K562 (cell line): ENCODE data around the gene SHC1. TPM values are rescaled to one million over a fixed set of nuclear protein-coding genes. Genes with fewer than 3 reads are reported as not detected.
A peak's percentile ranks its signal among the peaks of the same experiment; 100 is the strongest.

Source experiments
- ATAC-seq: fragments of 200-7000 bp; cut with Tn5 transposase; 3 replicates; pipeline ENCODE4 v1.9.1; 2020; ENCODE audit warnings: moderate library complexity
- BruUV-seq: library from RNA; stranded (reverse); fragments of 400-500 nt; replicated peaks from 2 replicates; lab custom pipeline; 2021; lab: Mats Ljungman, UMichigan
- CTCF ChIA-PET: fragments of 300-600 bp; formaldehyde crosslinking; extraction: SDS; loops from one replicate; lab custom pipeline; 2021; ENCODE audit warnings: low intra/inter-chr PET ratio; lab: Yijun Ruan, JAX
- POLR2A ChIA-PET: fragments of 300-600, 350-650 bp; sonication (Branson Sonifier 250); formaldehyde crosslinking; extraction: SDS; loops from one replicate; lab custom pipeline; 2021; ENCODE audit warnings: antibody characterized with exemption, inconsistent platforms; lab: Yijun Ruan, JAX
- DNase-seq, 4 experiments: peaks; one replicate each; pipeline versions ENCODE4 v3.0.0 to v3.0.0-alpha.2; 2011 to 2018; ENCODE audit warnings: low spot score in 3 of 4, mixed read lengths in 3 of 4; ENCODE audit errors: extremely low read depth in 1 of 4
- FAIRE-seq: peaks from 2 replicates; lab custom pipeline; 2011; peaks lifted over from hg19 to GRCh38; lab: Jason Lieb, UNC
- H2AFZ ChIP-seq: 2 replicates; pipeline ENCODE4 v1.6.0; 2011; ENCODE audit warnings: low read depth, low read length, control low read depth, inconsistent platforms
- H3K27ac ChIP-seq: fragments of 200-600 bp; 3 replicates; pipeline ENCODE4 v1.8.0; 2011; ENCODE audit warnings: low read depth, mild to moderate bottlenecking, control low read depth, inconsistent platforms, low read length, moderate library complexity, mixed read lengths; ENCODE audit errors: extremely low read depth
- H3K27me3 ChIP-seq, 2 experiments: fragments of 300-600 bp in 1 of 2; 2 replicates in 1 of 2; 3 replicates in 1 of 2; pipeline versions ENCODE4 v1.6.0 to v1.8.0; 2011; ENCODE audit warnings: inconsistent platforms in 2 of 2, low read length in 2 of 2, mild to moderate bottlenecking in 1 of 2, mixed read lengths in 1 of 2, moderate library complexity in 1 of 2; ENCODE audit not compliant: control insufficient read depth in 2 of 2, insufficient read depth in 2 of 2
- H3K36me3 ChIP-seq: fragments of 300-600 bp; 3 replicates; pipeline ENCODE4 v1.8.0; 2011; ENCODE audit warnings: mild to moderate bottlenecking, low read length, inconsistent platforms; ENCODE audit not compliant: control insufficient read depth, insufficient read depth
- H3K4me1 ChIP-seq, 2 experiments: fragments of 200-600 bp in 1 of 2; replicated peaks in 1 of 2; 2 replicates in 1 of 2; 3 replicates in 1 of 2; pipeline versions ENCODE4 v1.5.1 to v1.8.0; 2011; ENCODE audit warnings: inconsistent platforms in 2 of 2, low read length in 2 of 2, mild to moderate bottlenecking in 1 of 2, mixed read lengths in 1 of 2, moderate library complexity in 1 of 2; ENCODE audit not compliant: control insufficient read depth in 2 of 2, insufficient read depth in 2 of 2
- H3K4me2 ChIP-seq: 2 replicates; pipeline ENCODE4 v1.6.1; 2011; ENCODE audit warnings: low read length, control low read depth, inconsistent platforms, mixed read lengths; ENCODE audit not compliant: insufficient read depth
- H3K4me3 ChIP-seq: fragments of 200-600 bp; sonication (generic), shearing (Covaris generic); 2 replicates; pipeline ENCODE4 v1.5.1; 2016; ENCODE audit warnings: control low read depth, inconsistent platforms
- H3K79me2 ChIP-seq: fragments of 200-600 bp; 3 replicates; pipeline ENCODE4 v1.8.0; 2011; ENCODE audit warnings: low read length, inconsistent platforms; ENCODE audit not compliant: control insufficient read depth, insufficient read depth
- H3K9ac ChIP-seq, 2 experiments: 2 replicates each; pipeline versions ENCODE4 v1.6.0 to v1.6.1; 2011; ENCODE audit warnings: low read depth in 2 of 2, low read length in 2 of 2, control low read depth in 1 of 2, inconsistent platforms in 1 of 2, mild to moderate bottlenecking in 1 of 2, mixed read lengths in 1 of 2; ENCODE audit not compliant: insufficient read depth in 1 of 2
- H3K9me1 ChIP-seq: one replicate; pipeline ENCODE4 v1.6.0; 2011; ENCODE audit warnings: inconsistent platforms, mild to moderate bottlenecking, low read length, moderate library complexity; ENCODE audit not compliant: control insufficient read depth, insufficient read depth
- H3K9me3 ChIP-seq: replicated peaks from 2 replicates; pipeline ENCODE4 v1.5.1; 2011; ENCODE audit warnings: low read depth, low read length, inconsistent platforms; ENCODE audit not compliant: control insufficient read depth, insufficient read depth
- H4K20me1 ChIP-seq: replicated peaks from 2 replicates; pipeline ENCODE4 v1.6.1; 2011; ENCODE audit warnings: low read length, inconsistent platforms, mixed read lengths; ENCODE audit not compliant: control insufficient read depth, insufficient read depth
- ARNT ChIP-seq, 2 experiments: fragments of 450-650 bp; IDR thresholded peaks; 2 replicates each; pipeline ENCODE4 v1.6.1; 2016; ENCODE audit warnings: mild to moderate bottlenecking in 1 of 2
- CC2D1A ChIP-seq: fragments of 450-650 bp; IDR thresholded peaks from 2 replicates; pipeline ENCODE4 v1.6.1; 2017; ENCODE audit warnings: mild to moderate bottlenecking
- DMBX1 ChIP-seq: fragments of 250-450 bp; sonication (Bioruptor Pico); IDR thresholded peaks from 2 replicates; pipeline ENCODE4 v1.8.0; 2022; ENCODE audit warnings: inconsistent platforms, mild to moderate bottlenecking, moderate library complexity, borderline replicate concordance
- ETS2 ChIP-seq: IDR thresholded peaks from 2 replicates; pipeline ENCODE4 v1.6.1; 2016; ENCODE audit warnings: borderline replicate concordance, missing genetic modification characterization, mild to moderate bottlenecking, moderate library complexity, missing compliant biosample characterization; ENCODE audit not compliant: poor library complexity, severe bottlenecking
- FOXK1 ChIP-seq: sonication (generic); formaldehyde crosslinking; IDR thresholded peaks from 2 replicates; pipeline ENCODE4 v1.8.0; 2022; ENCODE audit warnings: missing genetic modification reagents, mild to moderate bottlenecking, borderline replicate concordance
- GABPB1 ChIP-seq: sonication (generic); formaldehyde crosslinking; IDR thresholded peaks from 2 replicates; pipeline ENCODE4 v1.8.0; 2022; ENCODE audit warnings: mild to moderate bottlenecking, missing genetic modification reagents
- GATA2 ChIP-seq: sonication (generic); formaldehyde crosslinking; IDR thresholded peaks from 2 replicates; pipeline ENCODE4 v1.4.0; 2020; ENCODE audit warnings: mild to moderate bottlenecking, missing genetic modification reagents
- KLF6 ChIP-seq: fragments of 250-450 bp; sonication (Bioruptor Pico); IDR thresholded peaks from 2 replicates; pipeline ENCODE4 v1.4.0; 2020; ENCODE audit warnings: mild to moderate bottlenecking, moderate library complexity, borderline replicate concordance
- MAZ ChIP-seq, 2 experiments: fragments of 450-650 bp in 1 of 2; sonication (generic) in 1 of 2; formaldehyde crosslinking; IDR thresholded peaks in 1 of 2; conservative IDR thresholded peaks in 1 of 2; 2 replicates each; pipeline versions ENCODE4 v1.4.0 to v1.5.0; 2020; ENCODE audit warnings: mild to moderate bottlenecking in 1 of 2, missing genetic modification reagents in 1 of 2
- NCOR1 ChIP-seq: fragments of 450-650 bp; IDR thresholded peaks from 2 replicates; pipeline ENCODE4 v1.6.1; 2016; ENCODE audit warnings: mild to moderate bottlenecking, moderate library complexity
- RAD21 ChIP-seq, 2 experiments: fragments of 250-450 bp in 1 of 2; fragments of 450-650 bp in 1 of 2; sonication (Bioruptor Pico) in 1 of 2; formaldehyde crosslinking in 1 of 2; IDR thresholded peaks in 1 of 2; conservative IDR thresholded peaks in 1 of 2; 2 replicates each; pipeline versions ENCODE4 v1.4.0 to v1.8.0; 2020 to 2022; ENCODE audit warnings: mild to moderate bottlenecking in 2 of 2, moderate library complexity in 1 of 2
- RBM17 ChIP-seq: fragments of 200-400 bp; formaldehyde crosslinking; IDR thresholded peaks from 2 replicates; pipeline ENCODE4 v1.6.1; 2017; ENCODE audit warnings: low read depth, mild to moderate bottlenecking, low read length, borderline replicate concordance
- TRIM28 ChIP-seq: fragments of 450-650 bp; IDR thresholded peaks from 2 replicates; pipeline ENCODE4 v1.6.1; 2017
- ZFP36 ChIP-seq: fragments of 150-350 bp; IDR thresholded peaks from 2 replicates; pipeline ENCODE4 v1.6.1; 2018; ENCODE audit warnings: low read length, low read depth; ENCODE audit not compliant: partially characterized antibody
- ZNF644 ChIP-seq: fragments of 200-800 bp; sonication (Bioruptor generic); IDR thresholded peaks from 2 replicates; pipeline ENCODE4 v1.6.1; 2016; ENCODE audit warnings: low read depth, missing genetic modification characterization, missing compliant biosample characterization
- WGBS: fragments of 100-300 bp; shearing (Covaris generic); methylation state at CpG from one replicate; pipeline ENCODE4 v1.1.6; 2016; ENCODE audit warnings: low coverage, mixed read lengths; ENCODE audit not compliant: insufficient coverage; ENCODE audit errors: missing lambda C conversion rate; 5-methylcytosine and 5-hydroxymethylcytosine counted together
- in situ Hi-C: fragments of 300-500 bp; cut with MboI; formaldehyde crosslinking; loops from 4 replicates; pipeline ENCODE4 v1.15.0; 2018; ENCODE audit warnings: inconsistent platforms, mixed read lengths
- intact Hi-C: fragments of 100-400 bp; cut with micrococcal nuclease; formaldehyde crosslinking; loops from 2 replicates; pipeline ENCODE4 v1.14.2; 2022
- polyA plus RNA-seq, 8 experiments: library from polyadenylated mRNA; depleted of rRNA in 4 of 8; stranded (reverse) in 5 of 8; unstranded in 3 of 8; fragments of >200 nt; fragmentation: Nextera tagmentation in 2 of 8; fragmentation: Illumina TruSeq in 1 of 8; extraction: Ambion mirVana in 2 of 8; extraction: Trizol in 1 of 8; gene quantifications; 2 replicates each; pipeline versions ENCODE4 v1.2.1 to v1.2.3, GENCODE V29; 2011 to 2014; ENCODE audit warnings: inconsistent platforms in 1 of 8, missing spikeins in 1 of 8
- total RNA-seq, 7 experiments: library from RNA; depleted of rRNA in 6 of 7; stranded (reverse); fragments of >200 nt in 6 of 7; fragmentation: Illumina TruSeq in 2 of 7; extraction: Trizol in 2 of 7; gene quantifications; 2 replicates each; pipeline versions ENCODE4 v1.2.1 to v1.2.3, GENCODE V29; 2011 to 2021; ENCODE audit warnings: low replicate concordance in 1 of 7
- TF ChIP-seq, protein P1 (sequence below), 3 experiments: IDR thresholded peaks in 2 of 3; conservative IDR thresholded peaks in 1 of 3; 2 replicates each; pipeline ENCODE4 v1.5.1; 2011 to 2012; ENCODE audit warnings: low read length in 3 of 3, mild to moderate bottlenecking in 3 of 3, control low read depth in 2 of 3, improper control_type of control experiment in 1 of 3, inconsistent platforms in 1 of 3, low read depth in 1 of 3, mixed read lengths in 1 of 3, moderate library complexity in 1 of 3; ENCODE audit not compliant: insufficient read depth in 2 of 3
- TF ChIP-seq, protein P2 (sequence below): fragments of 450-650 bp; formaldehyde crosslinking; IDR thresholded peaks from 2 replicates; pipeline ENCODE4 v1.4.0; 2020; ENCODE audit warnings: mild to moderate bottlenecking, moderate library complexity

Gene SHC1
- total and polyA plus RNA-seq, 9 of the 15 experiments (the other 6 are each of a cell fraction or from before 2014, with no cell fraction given) = 4.1 to 113 (median 51.9) TPM

DNA sequence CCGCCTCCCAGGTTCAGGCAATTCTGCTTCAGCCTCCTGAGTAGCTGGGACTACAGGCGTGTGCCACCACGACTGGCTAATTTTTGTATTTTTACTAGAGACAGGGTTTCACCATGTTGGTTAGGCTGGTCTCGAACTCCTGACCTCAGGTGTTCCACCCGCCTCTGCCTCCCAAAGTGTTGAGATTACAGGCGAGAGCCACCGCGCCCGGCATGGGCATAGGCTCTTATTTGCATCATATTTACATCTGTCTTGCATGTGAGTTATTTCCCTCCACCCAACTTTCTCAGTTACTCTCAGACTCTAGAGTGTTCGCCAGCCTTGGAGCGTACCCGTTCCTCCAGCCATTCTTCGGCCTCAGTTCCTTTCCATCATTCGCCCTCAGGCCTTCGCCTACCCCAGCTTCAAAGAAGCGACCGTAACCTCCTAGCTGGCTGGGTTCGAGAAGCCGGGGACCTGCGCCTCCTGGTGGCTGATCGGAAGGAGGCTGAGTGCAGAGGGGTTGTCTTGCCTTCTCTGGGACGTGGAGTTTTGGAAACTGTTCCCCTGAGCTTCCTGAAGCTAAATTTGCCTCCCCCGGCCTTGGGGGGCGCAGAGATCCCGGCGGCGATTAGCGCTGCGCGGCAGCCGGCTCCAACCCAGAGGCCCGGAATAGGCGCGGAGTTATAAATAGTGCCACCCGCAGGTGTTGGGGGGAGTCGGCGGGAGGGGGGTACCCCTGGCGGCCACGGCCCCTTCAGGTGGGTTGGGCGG, 28.4 kb upstream of the SHC1 start:
- WGBS = 16% methylated on average over 39 of the region's 40 CpGs
- DNase-seq (peak; percentile 69 to 90 (median 74)), FAIRE-seq (peak; percentile 90), ATAC-seq (peak; percentile 25)
- Histone ChIP-seq H3K4me2 (peak overlapping the region; percentile 85), H3K4me1 (peaks cover 32 to 59% of the 10 kb centered on the region in 2 experiments), H3K4me3 (peak overlapping the region; percentile 71), H3K9me3 (no peaks in the 10 kb centered on the region), H3K79me2 (peaks cover 21% of the 10 kb centered on the region), H3K27me3 (no peaks in the 10 kb centered on the region), H3K27ac (peak overlapping the region; percentile 97), H2AFZ (peak overlapping the region; percentile 94), H3K9ac (peak overlapping the region; percentile 53 to 96; a peak in 3 of 4 replicates), H3K36me3 (peaks cover 3% of the 10 kb centered on the region; the same call in 1 of the 3 replicates), H4K20me1 (no peaks in the 10 kb centered on the region), H3K9me1 (no peaks in the 10 kb centered on the region)
- in situ Hi-C loops (no loop called here), intact Hi-C loops (no loop called here)
- no TSS peak for BruUV-seq
- ChIA-PET POLR2A (interaction anchor here (0.6 to 8.2 kb wide), 11 partner anchors 10 to 92 kb away, joined by 3 to 80 read pairs (median 3); partner anchors contain the start of genes FLAD1 and SHC1), CTCF (interaction anchor here (0.7 to 1.8 kb wide), 7 partner anchors 16 to 575 kb away, joined by 3 to 5 read pairs (median 3); partner anchors contain the start of genes FLAD1 and PBXIP1)
- TF ChIP-seq FOXK1 (peak; percentile 61; the same call in 1 of the 2 replicates), NCOR1 (0 out of 2 replicates have a peak, but pooled peaks have one; percentile 28), GABPB1 (CRISPR knock-in tag) (no peak; the same call in 1 of the 2 replicates), ETS2 (tag) (no peak), RBM17 (no peak), KLF6 (CRISPR knock-in tag) (no peak), ZNF644 (tag) (no peak), TRIM28 (peak; percentile 49; the same call in 1 of the 2 replicates), MAZ (CRISPR knock-in tag; conservative IDR thresholded peaks at IDR 0.05 in 1 of 2, IDR thresholded peaks at IDR 0.05 in 1 of 2) (peak; percentile 50 to 55; a peak in 3 of 4 replicates), RAD21 (CRISPR knock-in tag; conservative IDR thresholded peaks at IDR 0.05 in 1 of 2, IDR thresholded peaks at IDR 0.05 in 1 of 2) (peak; percentile 81 to 87), CC2D1A (peak; percentile 23; the same call in 1 of the 2 replicates), DMBX1 (no peak), ARNT (IDR thresholded peaks at IDR 0.05) (0 out of 4 replicates have a peak, but pooled peaks of 1 of the 2 experiments have one; percentile 42), ZFP36 (peak; percentile 6), GATA2 (CRISPR knock-in tag) (peak; percentile 73)
- TF ChIP-seq, protein P1, sequence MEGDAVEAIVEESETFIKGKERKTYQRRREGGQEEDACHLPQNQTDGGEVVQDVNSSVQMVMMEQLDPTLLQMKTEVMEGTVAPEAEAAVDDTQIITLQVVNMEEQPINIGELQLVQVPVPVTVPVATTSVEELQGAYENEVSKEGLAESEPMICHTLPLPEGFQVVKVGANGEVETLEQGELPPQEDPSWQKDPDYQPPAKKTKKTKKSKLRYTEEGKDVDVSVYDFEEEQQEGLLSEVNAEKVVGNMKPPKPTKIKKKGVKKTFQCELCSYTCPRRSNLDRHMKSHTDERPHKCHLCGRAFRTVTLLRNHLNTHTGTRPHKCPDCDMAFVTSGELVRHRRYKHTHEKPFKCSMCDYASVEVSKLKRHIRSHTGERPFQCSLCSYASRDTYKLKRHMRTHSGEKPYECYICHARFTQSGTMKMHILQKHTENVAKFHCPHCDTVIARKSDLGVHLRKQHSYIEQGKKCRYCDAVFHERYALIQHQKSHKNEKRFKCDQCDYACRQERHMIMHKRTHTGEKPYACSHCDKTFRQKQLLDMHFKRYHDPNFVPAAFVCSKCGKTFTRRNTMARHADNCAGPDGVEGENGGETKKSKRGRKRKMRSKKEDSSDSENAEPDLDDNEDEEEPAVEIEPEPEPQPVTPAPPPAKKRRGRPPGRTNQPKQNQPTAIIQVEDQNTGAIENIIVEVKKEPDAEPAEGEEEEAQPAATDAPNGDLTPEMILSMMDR (IDR thresholded peaks at IDR 0.05 in 2 of 3, conservative IDR thresholded peaks at IDR 0.05 in 1 of 3; ENCODE audit: insufficient read depth in 2 of 3, low read depth in 1 of 3, low read length in 3 of 3) = peak; percentile 92 to 97 (median 95)
- TF ChIP-seq, protein P2, sequence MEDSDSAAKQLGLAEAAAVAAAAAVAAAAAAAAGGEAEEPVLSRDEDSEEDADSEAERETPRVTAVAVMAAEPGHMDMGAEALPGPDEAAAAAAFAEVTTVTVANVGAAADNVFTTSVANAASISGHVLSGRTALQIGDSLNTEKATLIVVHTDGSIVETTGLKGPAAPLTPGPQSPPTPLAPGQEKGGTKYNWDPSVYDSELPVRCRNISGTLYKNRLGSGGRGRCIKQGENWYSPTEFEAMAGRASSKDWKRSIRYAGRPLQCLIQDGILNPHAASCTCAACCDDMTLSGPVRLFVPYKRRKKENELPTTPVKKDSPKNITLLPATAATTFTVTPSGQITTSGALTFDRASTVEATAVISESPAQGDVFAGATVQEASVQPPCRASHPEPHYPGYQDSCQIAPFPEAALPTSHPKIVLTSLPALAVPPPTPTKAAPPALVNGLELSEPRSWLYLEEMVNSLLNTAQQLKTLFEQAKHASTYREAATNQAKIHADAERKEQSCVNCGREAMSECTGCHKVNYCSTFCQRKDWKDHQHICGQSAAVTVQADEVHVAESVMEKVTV (CRISPR knock-in tag) = peak; percentile 63; the same call in 1 of the 2 replicates
